HepG2 (cell line): Measurements from ENCODE around the gene AS3MT. TPM values are rescaled to one million over a fixed set of nuclear protein-coding genes. Genes with fewer than 3 reads are reported as not detected.

Source experiments
- CCAR2 ChIP-seq: fragments of 200-400 bp; formaldehyde crosslinking; optimal IDR thresholded peaks from 2 replicates; pipeline ENCODE3; 2018; ENCODE audit warnings: low read depth, mild to moderate bottlenecking, low read length, moderate library complexity
- DNMT3B ChIP-seq: conservative IDR thresholded peaks from 2 replicates; pipeline ENCODE4 v1.6.1; 2016; ENCODE audit warnings: missing biosample characterization, control low read depth
- HOXA5 ChIP-seq: sonication (generic); formaldehyde crosslinking; IDR thresholded peaks from 2 replicates; pipeline ENCODE4 v1.4.0; 2020; ENCODE audit warnings: missing genetic modification reagents
- ISL2 ChIP-seq: sonication (generic); formaldehyde crosslinking; IDR thresholded peaks from 2 replicates; pipeline ENCODE4 v1.5.0; 2020; ENCODE audit warnings: missing genetic modification reagents
- KDM4B ChIP-seq: sonication (generic); formaldehyde crosslinking; IDR thresholded peaks from 2 replicates; pipeline ENCODE4 v1.4.0; 2020; ENCODE audit warnings: missing genetic modification reagents
- KLF15 ChIP-seq: sonication (generic); formaldehyde crosslinking; IDR thresholded peaks from 2 replicates; pipeline ENCODE4 v1.8.1; 2023; ENCODE audit warnings: borderline replicate concordance, mild to moderate bottlenecking, inconsistent platforms, missing genetic modification reagents, mixed read lengths
- MEIS1 ChIP-seq: sonication (generic); formaldehyde crosslinking; IDR thresholded peaks from 2 replicates; pipeline ENCODE4 v1.9.0; 2021; ENCODE audit warnings: mild to moderate bottlenecking, missing genetic modification reagents, moderate library complexity, borderline replicate concordance
- SMAD1 ChIP-seq: sonication (generic); formaldehyde crosslinking; IDR thresholded peaks from 2 replicates; pipeline ENCODE4 v1.4.0; 2020; ENCODE audit warnings: missing genetic modification reagents, low read depth, mild to moderate bottlenecking, borderline replicate concordance
- SMAD3 ChIP-seq: sonication (generic); formaldehyde crosslinking; IDR thresholded peaks from 2 replicates; pipeline ENCODE4 v1.4.0; 2020; ENCODE audit warnings: missing genetic modification reagents
- SP5 ChIP-seq: IDR thresholded peaks from 2 replicates; pipeline ENCODE4 v1.6.1; 2016; ENCODE audit warnings: low read depth, borderline replicate concordance
- YEATS4 ChIP-seq: sonication (generic); formaldehyde crosslinking; IDR thresholded peaks from 2 replicates; pipeline ENCODE4 v1.4.0; 2020; ENCODE audit warnings: missing genetic modification reagents, borderline replicate concordance
- YY1 ChIP-seq: IDR thresholded peaks from 2 replicates; pipeline ENCODE4 v1.6.1; 2011; ENCODE audit warnings: low read length, low read depth, moderate library complexity, mild to moderate bottlenecking; ENCODE audit not compliant: insufficient read depth, insufficient replicate concordance
- ZNF598 ChIP-seq: sonication (generic); formaldehyde crosslinking; IDR thresholded peaks from 2 replicates; pipeline ENCODE4 v1.5.1; 2020; ENCODE audit warnings: mild to moderate bottlenecking, missing genetic modification reagents, borderline replicate concordance
- ZNF776 ChIP-seq: sonication (generic); formaldehyde crosslinking; IDR thresholded peaks from 2 replicates; pipeline ENCODE4 v1.4.0; 2020; ENCODE audit warnings: mild to moderate bottlenecking, missing genetic modification reagents
- polyA plus RNA-seq, 8 experiments: library from polyadenylated mRNA; depleted of rRNA in 3 of 8; stranded (reverse) in 7 of 8; unstranded in 1 of 8; fragments of >200 nt; fragmentation: Illumina TruSeq in 4 of 8; extraction: Trizol in 4 of 8; gene quantifications; 2 replicates each; pipeline versions ENCODE4 v1.2.1 to v1.2.3, GENCODE V29; 2011 to 2016; ENCODE audit warnings: low read depth in 4 of 8, missing spikeins in 1 of 8, mixed read lengths in 1 of 8; ENCODE audit not compliant: insufficient read depth in 1 of 8
- total RNA-seq, 5 experiments: library from RNA; depleted of rRNA; stranded (reverse); fragments of >200 nt; fragmentation: Illumina TruSeq; extraction: Trizol; gene quantifications; 2 replicates each; pipeline ENCODE4 v1.2.3, GENCODE V29; 2016; ENCODE audit warnings: low read depth in 1 of 5
- TF ChIP-seq, protein P1 (sequence below): sonication (generic); formaldehyde crosslinking; IDR thresholded peaks from 2 replicates; pipeline ENCODE4 v1.5.0; 2020; ENCODE audit warnings: mild to moderate bottlenecking, low read depth, missing genetic modification reagents, borderline replicate concordance
- TF ChIP-seq, protein P2 (sequence below): sonication (generic); formaldehyde crosslinking; IDR thresholded peaks from 2 replicates; pipeline ENCODE4 v1.9.0; 2022; ENCODE audit warnings: missing genetic modification reagents, mild to moderate bottlenecking, borderline replicate concordance
- TF ChIP-seq, protein P3 (sequence below): sonication (generic); formaldehyde crosslinking; IDR thresholded peaks from 2 replicates; pipeline ENCODE4 v1.8.0; 2022; ENCODE audit warnings: mild to moderate bottlenecking, missing genetic modification reagents
- TF ChIP-seq, protein P4 (sequence below): IDR thresholded peaks from 2 replicates; pipeline ENCODE4 v1.6.1; 2016; ENCODE audit warnings: low read depth, missing genetic modification reagents, missing compliant biosample characterization

The AS3MT gene
- total and polyA plus RNA-seq, 2 of the 13 experiments (the other 11 are each of a cell fraction or from before 2014, with no cell fraction given) = 8.7 to 17.4 TPM

GRCh38 chr10:102869258-102870198, at the start of gene AS3MT (continued):
- TF ChIP-seq, protein P1, sequence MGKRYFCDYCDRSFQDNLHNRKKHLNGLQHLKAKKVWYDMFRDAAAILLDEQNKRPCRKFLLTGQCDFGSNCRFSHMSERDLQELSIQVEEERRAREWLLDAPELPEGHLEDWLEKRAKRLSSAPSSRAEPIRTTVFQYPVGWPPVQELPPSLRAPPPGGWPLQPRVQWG (CRISPR knock-in tag) = no peak
- TF ChIP-seq ZNF598 (CRISPR knock-in tag) = peak; percentile 58; the same call in 1 of the 2 replicates
- TF ChIP-seq, protein P2, sequence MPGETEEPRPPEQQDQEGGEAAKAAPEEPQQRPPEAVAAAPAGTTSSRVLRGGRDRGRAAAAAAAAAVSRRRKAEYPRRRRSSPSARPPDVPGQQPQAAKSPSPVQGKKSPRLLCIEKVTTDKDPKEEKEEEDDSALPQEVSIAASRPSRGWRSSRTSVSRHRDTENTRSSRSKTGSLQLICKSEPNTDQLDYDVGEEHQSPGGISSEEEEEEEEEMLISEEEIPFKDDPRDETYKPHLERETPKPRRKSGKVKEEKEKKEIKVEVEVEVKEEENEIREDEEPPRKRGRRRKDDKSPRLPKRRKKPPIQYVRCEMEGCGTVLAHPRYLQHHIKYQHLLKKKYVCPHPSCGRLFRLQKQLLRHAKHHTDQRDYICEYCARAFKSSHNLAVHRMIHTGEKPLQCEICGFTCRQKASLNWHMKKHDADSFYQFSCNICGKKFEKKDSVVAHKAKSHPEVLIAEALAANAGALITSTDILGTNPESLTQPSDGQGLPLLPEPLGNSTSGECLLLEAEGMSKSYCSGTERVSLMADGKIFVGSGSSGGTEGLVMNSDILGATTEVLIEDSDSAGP (CRISPR knock-in tag) = peak; percentile 71
- TF ChIP-seq YY1 = peak; percentile 25
- TF ChIP-seq KDM4B (CRISPR knock-in tag) = 0 out of 2 replicates have a peak, but pooled peaks have one; percentile 25
- TF ChIP-seq ZNF776 (CRISPR knock-in tag) = peak; percentile 91
- TF ChIP-seq DNMT3B (CRISPR knock-in tag) = no peak
- peak; percentile 70 for TF ChIP-seq SP5
- TF ChIP-seq YEATS4 (CRISPR knock-in tag) = peak; percentile 60
- TF ChIP-seq CCAR2 = no peak
- TF ChIP-seq MEIS1 (CRISPR knock-in tag) = 0 out of 2 replicates have a peak, but pooled peaks have one; percentile 34
- TF ChIP-seq SMAD3 (CRISPR knock-in tag) = 0 out of 2 replicates have a peak, but pooled peaks have one; percentile 22
- TF ChIP-seq HOXA5 = 0 out of 2 replicates have a peak, but pooled peaks have one; percentile 44
- TF ChIP-seq, protein P3, sequence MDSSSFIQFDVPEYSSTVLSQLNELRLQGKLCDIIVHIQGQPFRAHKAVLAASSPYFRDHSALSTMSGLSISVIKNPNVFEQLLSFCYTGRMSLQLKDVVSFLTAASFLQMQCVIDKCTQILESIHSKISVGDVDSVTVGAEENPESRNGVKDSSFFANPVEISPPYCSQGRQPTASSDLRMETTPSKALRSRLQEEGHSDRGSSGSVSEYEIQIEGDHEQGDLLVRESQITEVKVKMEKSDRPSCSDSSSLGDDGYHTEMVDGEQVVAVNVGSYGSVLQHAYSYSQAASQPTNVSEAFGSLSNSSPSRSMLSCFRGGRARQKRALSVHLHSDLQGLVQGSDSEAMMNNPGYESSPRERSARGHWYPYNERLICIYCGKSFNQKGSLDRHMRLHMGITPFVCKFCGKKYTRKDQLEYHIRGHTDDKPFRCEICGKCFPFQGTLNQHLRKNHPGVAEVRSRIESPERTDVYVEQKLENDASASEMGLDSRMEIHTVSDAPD = 0 out of 2 replicates have a peak, but pooled peaks have one; percentile 42
- TF ChIP-seq, protein P4, sequence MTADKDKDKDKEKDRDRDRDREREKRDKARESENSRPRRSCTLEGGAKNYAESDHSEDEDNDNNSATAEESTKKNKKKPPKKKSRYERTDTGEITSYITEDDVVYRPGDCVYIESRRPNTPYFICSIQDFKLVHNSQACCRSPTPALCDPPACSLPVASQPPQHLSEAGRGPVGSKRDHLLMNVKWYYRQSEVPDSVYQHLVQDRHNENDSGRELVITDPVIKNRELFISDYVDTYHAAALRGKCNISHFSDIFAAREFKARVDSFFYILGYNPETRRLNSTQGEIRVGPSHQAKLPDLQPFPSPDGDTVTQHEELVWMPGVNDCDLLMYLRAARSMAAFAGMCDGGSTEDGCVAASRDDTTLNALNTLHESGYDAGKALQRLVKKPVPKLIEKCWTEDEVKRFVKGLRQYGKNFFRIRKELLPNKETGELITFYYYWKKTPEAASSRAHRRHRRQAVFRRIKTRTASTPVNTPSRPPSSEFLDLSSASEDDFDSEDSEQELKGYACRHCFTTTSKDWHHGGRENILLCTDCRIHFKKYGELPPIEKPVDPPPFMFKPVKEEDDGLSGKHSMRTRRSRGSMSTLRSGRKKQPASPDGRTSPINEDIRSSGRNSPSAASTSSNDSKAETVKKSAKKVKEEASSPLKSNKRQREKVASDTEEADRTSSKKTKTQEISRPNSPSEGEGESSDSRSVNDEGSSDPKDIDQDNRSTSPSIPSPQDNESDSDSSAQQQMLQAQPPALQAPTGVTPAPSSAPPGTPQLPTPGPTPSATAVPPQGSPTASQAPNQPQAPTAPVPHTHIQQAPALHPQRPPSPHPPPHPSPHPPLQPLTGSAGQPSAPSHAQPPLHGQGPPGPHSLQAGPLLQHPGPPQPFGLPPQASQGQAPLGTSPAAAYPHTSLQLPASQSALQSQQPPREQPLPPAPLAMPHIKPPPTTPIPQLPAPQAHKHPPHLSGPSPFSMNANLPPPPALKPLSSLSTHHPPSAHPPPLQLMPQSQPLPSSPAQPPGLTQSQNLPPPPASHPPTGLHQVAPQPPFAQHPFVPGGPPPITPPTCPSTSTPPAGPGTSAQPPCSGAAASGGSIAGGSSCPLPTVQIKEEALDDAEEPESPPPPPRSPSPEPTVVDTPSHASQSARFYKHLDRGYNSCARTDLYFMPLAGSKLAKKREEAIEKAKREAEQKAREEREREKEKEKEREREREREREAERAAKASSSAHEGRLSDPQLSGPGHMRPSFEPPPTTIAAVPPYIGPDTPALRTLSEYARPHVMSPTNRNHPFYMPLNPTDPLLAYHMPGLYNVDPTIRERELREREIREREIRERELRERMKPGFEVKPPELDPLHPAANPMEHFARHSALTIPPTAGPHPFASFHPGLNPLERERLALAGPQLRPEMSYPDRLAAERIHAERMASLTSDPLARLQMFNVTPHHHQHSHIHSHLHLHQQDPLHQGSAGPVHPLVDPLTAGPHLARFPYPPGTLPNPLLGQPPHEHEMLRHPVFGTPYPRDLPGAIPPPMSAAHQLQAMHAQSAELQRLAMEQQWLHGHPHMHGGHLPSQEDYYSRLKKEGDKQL (CRISPR knock-in tag) = 0 out of 2 replicates have a peak, but pooled peaks have one; percentile 2
- peak; percentile 13; the same call in 1 of the 2 replicates for TF ChIP-seq ISL2 (CRISPR knock-in tag)
- TF ChIP-seq KLF15 (CRISPR knock-in tag) = peak; percentile 80; the same call in 1 of the 2 replicates
- peak; percentile 17; the same call in 1 of the 2 replicates for TF ChIP-seq SMAD1
